HL-60 (cell line): ENCODE data around the gene HOXD11.

Experiments
- DNase-seq, 2 experiments: peaks; one replicate each; pipeline ENCODE4 v3.0.0-alpha.2; 2010 to 2020; ENCODE audit warnings: low read depth in 1 of 2, low spot score in 1 of 2
- H3K27ac ChIP-seq: fragments of 250-450 bp; sonication (Bioruptor Pico); replicated peaks from 2 replicates; pipeline ENCODE4 v1.5.1; 2020; ENCODE audit warnings: mild to moderate bottlenecking, moderate library complexity
- H3K27me3 ChIP-seq: fragments of 250-450 bp; sonication (Bioruptor Pico); 2 replicates; pipeline ENCODE4 v1.5.1; 2021; ENCODE audit warnings: mild to moderate bottlenecking, moderate library complexity; ENCODE audit not compliant: insufficient read depth, poor library complexity, severe bottlenecking
- H3K4me3 ChIP-seq: replicated peaks from 2 replicates; pipeline ENCODE4 v1.5.1; 2011; ENCODE audit warnings: mild to moderate bottlenecking, control low read depth, low read length; ENCODE audit not compliant: insufficient read depth
- GABPA ChIP-seq: IDR thresholded peaks from 2 replicates; pipeline ENCODE4 v1.6.1; 2012; ENCODE audit warnings: low read depth
- POLR2AphosphoS5 ChIP-seq: IDR thresholded peaks from 2 replicates; pipeline ENCODE4 v1.6.1; 2012; ENCODE audit warnings: low read depth
- SPI1 ChIP-seq: IDR thresholded peaks from 2 replicates; pipeline ENCODE4 v1.6.1; 2012; ENCODE audit warnings: low read depth, mild to moderate bottlenecking, borderline replicate concordance
- TF ChIP-seq, protein P1 (sequence below): IDR thresholded peaks from 2 replicates; pipeline ENCODE4 v1.6.1; 2012; ENCODE audit warnings: low read depth; ENCODE audit not compliant: insufficient replicate concordance
- TF ChIP-seq, protein P2 (sequence below): IDR thresholded peaks from one replicate; pipeline ENCODE4 v1.5.1; 2011; ENCODE audit warnings: low read length, control low read depth, inconsistent platforms; ENCODE audit not compliant: insufficient read depth

The HOXD11 gene

DNA sequence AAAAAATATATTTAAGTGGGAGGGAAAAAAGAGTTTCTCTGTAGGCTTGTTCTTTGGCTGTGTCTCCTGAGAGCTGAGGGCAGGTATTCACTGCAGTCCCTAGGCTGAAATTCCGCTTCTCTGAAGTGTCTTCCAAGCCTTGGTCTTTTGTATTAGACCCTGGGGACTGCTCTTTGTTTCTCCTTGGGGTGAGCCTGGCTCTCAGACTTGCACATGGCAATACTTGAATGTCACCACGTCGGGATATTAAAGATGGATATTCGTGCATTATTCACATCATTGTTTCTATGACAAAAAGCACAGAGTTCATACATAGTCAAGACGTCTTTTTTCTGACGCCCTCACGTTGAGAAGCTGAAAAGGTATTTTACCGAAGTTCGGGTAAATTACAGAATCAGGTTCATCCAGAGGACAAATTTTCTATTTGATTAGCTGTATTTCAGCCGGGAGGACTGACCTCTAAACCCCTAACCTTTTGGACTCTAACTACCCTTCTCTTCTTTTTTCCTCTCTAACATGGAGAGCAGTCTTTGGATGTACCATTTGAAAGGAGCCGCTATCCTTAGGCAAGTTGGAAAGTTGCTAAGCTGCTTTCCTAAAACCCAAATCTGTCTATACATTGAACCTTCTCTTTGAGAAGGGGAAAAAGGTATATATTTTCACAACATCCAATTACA, 47.6 kb downstream of the HOXD11 start:
- DNase-seq = no peak
- TF ChIP-seq, protein P1, sequence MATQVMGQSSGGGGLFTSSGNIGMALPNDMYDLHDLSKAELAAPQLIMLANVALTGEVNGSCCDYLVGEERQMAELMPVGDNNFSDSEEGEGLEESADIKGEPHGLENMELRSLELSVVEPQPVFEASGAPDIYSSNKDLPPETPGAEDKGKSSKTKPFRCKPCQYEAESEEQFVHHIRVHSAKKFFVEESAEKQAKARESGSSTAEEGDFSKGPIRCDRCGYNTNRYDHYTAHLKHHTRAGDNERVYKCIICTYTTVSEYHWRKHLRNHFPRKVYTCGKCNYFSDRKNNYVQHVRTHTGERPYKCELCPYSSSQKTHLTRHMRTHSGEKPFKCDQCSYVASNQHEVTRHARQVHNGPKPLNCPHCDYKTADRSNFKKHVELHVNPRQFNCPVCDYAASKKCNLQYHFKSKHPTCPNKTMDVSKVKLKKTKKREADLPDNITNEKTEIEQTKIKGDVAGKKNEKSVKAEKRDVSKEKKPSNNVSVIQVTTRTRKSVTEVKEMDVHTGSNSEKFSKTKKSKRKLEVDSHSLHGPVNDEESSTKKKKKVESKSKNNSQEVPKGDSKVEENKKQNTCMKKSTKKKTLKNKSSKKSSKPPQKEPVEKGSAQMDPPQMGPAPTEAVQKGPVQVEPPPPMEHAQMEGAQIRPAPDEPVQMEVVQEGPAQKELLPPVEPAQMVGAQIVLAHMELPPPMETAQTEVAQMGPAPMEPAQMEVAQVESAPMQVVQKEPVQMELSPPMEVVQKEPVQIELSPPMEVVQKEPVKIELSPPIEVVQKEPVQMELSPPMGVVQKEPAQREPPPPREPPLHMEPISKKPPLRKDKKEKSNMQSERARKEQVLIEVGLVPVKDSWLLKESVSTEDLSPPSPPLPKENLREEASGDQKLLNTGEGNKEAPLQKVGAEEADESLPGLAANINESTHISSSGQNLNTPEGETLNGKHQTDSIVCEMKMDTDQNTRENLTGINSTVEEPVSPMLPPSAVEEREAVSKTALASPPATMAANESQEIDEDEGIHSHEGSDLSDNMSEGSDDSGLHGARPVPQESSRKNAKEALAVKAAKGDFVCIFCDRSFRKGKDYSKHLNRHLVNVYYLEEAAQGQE = no peak
- TF ChIP-seq POLR2AphosphoS5 = no peak
- TF ChIP-seq, protein P2, sequence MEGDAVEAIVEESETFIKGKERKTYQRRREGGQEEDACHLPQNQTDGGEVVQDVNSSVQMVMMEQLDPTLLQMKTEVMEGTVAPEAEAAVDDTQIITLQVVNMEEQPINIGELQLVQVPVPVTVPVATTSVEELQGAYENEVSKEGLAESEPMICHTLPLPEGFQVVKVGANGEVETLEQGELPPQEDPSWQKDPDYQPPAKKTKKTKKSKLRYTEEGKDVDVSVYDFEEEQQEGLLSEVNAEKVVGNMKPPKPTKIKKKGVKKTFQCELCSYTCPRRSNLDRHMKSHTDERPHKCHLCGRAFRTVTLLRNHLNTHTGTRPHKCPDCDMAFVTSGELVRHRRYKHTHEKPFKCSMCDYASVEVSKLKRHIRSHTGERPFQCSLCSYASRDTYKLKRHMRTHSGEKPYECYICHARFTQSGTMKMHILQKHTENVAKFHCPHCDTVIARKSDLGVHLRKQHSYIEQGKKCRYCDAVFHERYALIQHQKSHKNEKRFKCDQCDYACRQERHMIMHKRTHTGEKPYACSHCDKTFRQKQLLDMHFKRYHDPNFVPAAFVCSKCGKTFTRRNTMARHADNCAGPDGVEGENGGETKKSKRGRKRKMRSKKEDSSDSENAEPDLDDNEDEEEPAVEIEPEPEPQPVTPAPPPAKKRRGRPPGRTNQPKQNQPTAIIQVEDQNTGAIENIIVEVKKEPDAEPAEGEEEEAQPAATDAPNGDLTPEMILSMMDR = no peak
- no peak for TF ChIP-seq GABPA
- TF ChIP-seq SPI1 = no peak
- Histone ChIP-seq H3K4me3 (no peak overlapping the region), H3K27ac (no peak overlapping the region), H3K27me3 (peaks cover 70% of the 10 kb centered on the region)

DNA sequence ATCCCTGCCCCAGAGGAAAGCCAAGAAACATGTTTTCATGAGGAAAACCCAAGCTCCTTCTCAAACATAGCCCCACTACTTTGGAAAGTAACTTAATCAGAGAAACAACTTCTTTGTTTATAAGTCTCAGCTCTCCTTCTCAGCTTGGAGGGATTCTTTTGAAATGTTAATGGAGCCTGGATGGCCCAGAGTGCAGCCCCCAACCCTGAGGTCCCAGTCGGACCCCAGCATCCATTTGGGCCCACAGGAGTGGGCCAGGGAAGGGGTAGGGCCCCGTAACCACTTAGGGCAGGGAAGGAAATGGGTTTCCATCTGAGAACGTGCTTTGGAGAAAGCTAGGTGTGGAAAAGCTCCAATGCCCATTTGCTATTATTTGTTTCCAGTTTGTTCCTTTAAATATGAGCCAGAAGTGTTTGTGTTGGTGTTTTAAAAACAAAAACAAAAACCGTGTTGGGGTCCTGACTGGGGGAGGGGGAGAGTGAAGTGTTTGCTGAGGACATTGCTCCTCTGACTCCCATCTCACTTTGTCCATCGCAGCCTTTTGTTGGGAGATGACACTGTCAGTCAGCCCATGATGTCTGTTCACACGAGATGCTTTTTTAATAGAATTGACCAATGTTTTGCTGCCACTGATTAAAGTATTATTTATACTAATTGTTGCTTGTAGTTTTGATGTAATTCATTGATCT, 48.4 kb downstream of the HOXD11 start:
- H3K4me3 ChIP-seq = no peak overlapping the region
- DNase-seq = no peak
- H3K27me3 ChIP-seq = peaks cover 71% of the 10 kb centered on the region
- no peak for TF ChIP-seq SPI1
- no peak overlapping the region for H3K27ac ChIP-seq

DNA sequence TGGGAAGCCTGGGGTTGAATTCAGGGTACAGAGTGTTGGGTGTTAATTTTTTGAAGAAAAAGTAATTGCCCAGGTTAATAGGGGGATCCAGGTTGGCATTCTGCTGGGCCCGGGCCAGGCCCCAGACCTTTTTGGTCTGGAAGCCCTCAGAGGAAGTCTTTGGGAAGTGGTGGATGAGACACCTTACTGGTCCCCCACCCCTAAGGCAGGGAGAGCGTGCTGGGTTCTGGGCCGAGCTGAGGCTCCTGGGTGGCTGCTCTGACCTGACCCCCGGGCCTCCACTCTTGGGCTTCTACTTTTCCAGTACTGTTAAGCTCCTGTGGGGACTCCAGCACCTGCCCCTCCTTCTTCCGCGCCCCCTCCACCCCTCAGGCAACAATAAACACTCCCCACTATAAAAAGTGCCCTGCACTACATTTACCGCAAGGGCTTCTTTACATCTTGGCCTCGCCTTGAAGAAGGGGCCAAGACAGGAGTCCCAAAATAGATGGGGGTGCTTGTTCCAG, 49.3 kb downstream of the HOXD11 start:
- DNase-seq = no peak
- H3K27ac ChIP-seq = no peak overlapping the region

More for the DNA sequence above, 49.3 kb downstream of the HOXD11 start:
- TF ChIP-seq, protein P2 = no peak
- TF ChIP-seq POLR2AphosphoS5 (no peak), SPI1 (no peak), GABPA (no peak)
- TF ChIP-seq, protein P1 = no peak
- H3K27me3 ChIP-seq = peaks cover 72% of the 10 kb centered on the region
- no peak overlapping the region for H3K4me3 ChIP-seq
